Panc1 (cell line): Measurements from ENCODE around the gene NSUN2.

ENCODE experiments used
- POLR2AphosphoS5 ChIP-seq: IDR thresholded peaks from 2 replicates; pipeline ENCODE4 v1.6.1; 2012; ENCODE audit warnings: mild to moderate bottlenecking, low read depth, low read length, moderate library complexity
- TF ChIP-seq, protein P1 (sequence below): fragments of 450-650 bp; IDR thresholded peaks from 2 replicates; pipeline ENCODE4 v1.5.1; 2017; ENCODE audit warnings: mild to moderate bottlenecking
- TF ChIP-seq, protein P2 (sequence below), 2 experiments: IDR thresholded peaks; 2 replicates each; pipeline ENCODE4 v1.6.1; 2011 to 2012; ENCODE audit warnings: low read depth in 2 of 2, control low read depth in 1 of 2, low read length in 1 of 2, mild to moderate bottlenecking in 1 of 2, moderate library complexity in 1 of 2; ENCODE audit not compliant: insufficient read depth in 1 of 2

DNA sequence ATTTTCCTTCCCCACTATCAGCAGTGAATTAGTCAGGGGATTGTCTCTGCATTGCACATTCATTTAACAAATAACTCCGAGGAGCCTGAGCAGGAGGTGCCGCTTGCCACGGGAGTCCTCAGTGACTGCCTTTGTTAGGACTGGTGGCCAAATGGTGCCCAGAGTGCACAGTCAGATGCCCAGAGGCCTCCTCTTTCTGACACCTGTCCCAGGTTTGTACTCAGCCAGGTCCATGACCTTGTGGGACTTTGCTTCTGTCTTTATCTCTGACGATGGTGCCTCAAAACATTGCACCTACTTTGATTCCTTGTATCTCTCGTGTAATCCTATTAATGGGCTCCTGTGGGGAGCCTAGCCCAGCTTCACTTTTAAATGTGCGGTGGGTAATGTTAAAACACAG lies 4.7 kb upstream of the NSUN2 start:
- TF ChIP-seq, protein P1, sequence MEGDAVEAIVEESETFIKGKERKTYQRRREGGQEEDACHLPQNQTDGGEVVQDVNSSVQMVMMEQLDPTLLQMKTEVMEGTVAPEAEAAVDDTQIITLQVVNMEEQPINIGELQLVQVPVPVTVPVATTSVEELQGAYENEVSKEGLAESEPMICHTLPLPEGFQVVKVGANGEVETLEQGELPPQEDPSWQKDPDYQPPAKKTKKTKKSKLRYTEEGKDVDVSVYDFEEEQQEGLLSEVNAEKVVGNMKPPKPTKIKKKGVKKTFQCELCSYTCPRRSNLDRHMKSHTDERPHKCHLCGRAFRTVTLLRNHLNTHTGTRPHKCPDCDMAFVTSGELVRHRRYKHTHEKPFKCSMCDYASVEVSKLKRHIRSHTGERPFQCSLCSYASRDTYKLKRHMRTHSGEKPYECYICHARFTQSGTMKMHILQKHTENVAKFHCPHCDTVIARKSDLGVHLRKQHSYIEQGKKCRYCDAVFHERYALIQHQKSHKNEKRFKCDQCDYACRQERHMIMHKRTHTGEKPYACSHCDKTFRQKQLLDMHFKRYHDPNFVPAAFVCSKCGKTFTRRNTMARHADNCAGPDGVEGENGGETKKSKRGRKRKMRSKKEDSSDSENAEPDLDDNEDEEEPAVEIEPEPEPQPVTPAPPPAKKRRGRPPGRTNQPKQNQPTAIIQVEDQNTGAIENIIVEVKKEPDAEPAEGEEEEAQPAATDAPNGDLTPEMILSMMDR = no peak
- TF ChIP-seq, protein P2, sequence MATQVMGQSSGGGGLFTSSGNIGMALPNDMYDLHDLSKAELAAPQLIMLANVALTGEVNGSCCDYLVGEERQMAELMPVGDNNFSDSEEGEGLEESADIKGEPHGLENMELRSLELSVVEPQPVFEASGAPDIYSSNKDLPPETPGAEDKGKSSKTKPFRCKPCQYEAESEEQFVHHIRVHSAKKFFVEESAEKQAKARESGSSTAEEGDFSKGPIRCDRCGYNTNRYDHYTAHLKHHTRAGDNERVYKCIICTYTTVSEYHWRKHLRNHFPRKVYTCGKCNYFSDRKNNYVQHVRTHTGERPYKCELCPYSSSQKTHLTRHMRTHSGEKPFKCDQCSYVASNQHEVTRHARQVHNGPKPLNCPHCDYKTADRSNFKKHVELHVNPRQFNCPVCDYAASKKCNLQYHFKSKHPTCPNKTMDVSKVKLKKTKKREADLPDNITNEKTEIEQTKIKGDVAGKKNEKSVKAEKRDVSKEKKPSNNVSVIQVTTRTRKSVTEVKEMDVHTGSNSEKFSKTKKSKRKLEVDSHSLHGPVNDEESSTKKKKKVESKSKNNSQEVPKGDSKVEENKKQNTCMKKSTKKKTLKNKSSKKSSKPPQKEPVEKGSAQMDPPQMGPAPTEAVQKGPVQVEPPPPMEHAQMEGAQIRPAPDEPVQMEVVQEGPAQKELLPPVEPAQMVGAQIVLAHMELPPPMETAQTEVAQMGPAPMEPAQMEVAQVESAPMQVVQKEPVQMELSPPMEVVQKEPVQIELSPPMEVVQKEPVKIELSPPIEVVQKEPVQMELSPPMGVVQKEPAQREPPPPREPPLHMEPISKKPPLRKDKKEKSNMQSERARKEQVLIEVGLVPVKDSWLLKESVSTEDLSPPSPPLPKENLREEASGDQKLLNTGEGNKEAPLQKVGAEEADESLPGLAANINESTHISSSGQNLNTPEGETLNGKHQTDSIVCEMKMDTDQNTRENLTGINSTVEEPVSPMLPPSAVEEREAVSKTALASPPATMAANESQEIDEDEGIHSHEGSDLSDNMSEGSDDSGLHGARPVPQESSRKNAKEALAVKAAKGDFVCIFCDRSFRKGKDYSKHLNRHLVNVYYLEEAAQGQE (IDR thresholded peaks at IDR 0.05; ENCODE audit: insufficient read depth in 1 of 2, low read depth in 2 of 2, low read length in 1 of 2) = no peak
- TF ChIP-seq POLR2AphosphoS5 = no peak
